ENCODE measurements around the gene PIEZO1. TPM values are rescaled to one million over a fixed set of nuclear protein-coding genes. Genes with fewer than 3 reads are reported as not detected.

The PIEZO1 gene
- total RNA-seq, 1 experiment from 2014 or later: 71.1 TPM

- Histone ChIP-seq H3K27ac (ENCODE audit: insufficient read length, low read depth, low read length) (no peak overlapping the region), H2BK20ac (ENCODE audit: low read depth, low read length, poor library complexity, severe bottlenecking) (no peak overlapping the region), H3K9ac (ENCODE audit: extremely low read depth, insufficient read length, low read length) (no peak overlapping the region), H3K9me3 (ENCODE audit: control insufficient read depth, low read depth, low read length) (no peaks in the 10 kb centered on the region), H2BK15ac (ENCODE audit: low read depth, low read length) (no peak overlapping the region), H3K56ac (ENCODE audit: insufficient read length, low read depth, low read length) (no peak overlapping the region), H4K8ac (replicated peaks; ENCODE audit: insufficient read length, low read depth, low read length) (no peak overlapping the region), H2BK5ac (ENCODE audit: insufficient read length, low read length) (no peak overlapping the region), H2BK120ac (ENCODE audit: low read depth, low read length, poor library complexity, severe bottlenecking) (no peak overlapping the region), H3K23ac (ENCODE audit: insufficient read length, low read depth, low read length) (no peak overlapping the region), H3K79me2 (ENCODE audit: insufficient read depth, low read length) (no peaks in the 10 kb centered on the region), H3K23me2 (ENCODE audit: insufficient read length, low read depth, low read length, poor library complexity, severe bottlenecking) (peaks cover 12% of the 10 kb centered on the region), H2AK5ac (ENCODE audit: insufficient read length, low read length) (no peak overlapping the region), H3K4ac (ENCODE audit: low read depth, low read length) (no peak overlapping the region), H4K91ac (ENCODE audit: insufficient read length, low read depth, low read length) (no peak overlapping the region), H4K20me1 (ENCODE audit: control insufficient read depth, insufficient read depth, insufficient read length) (no peaks in the 10 kb centered on the region), H3K27me3 (ENCODE audit: insufficient read depth, low read length) (no peaks in the 10 kb centered on the region; the same call in 1 of the 2 replicates), H4K5ac (ENCODE audit: insufficient read length, low read depth, low read length) (no peak overlapping the region), H3K4me1 (ENCODE audit: insufficient read depth, low read length) (no peaks in the 10 kb centered on the region), H3T11ph (ENCODE audit: low read length) (no peak overlapping the region), H2BK12ac (ENCODE audit: insufficient read length, low read depth, low read length) (no peak overlapping the region), H3K14ac (ENCODE audit: insufficient read depth, low read length) (no peak overlapping the region), H3K79me1 (ENCODE audit: insufficient read depth, low read depth, low read length, poor library complexity, severe bottlenecking) (no peaks in the 10 kb centered on the region), H3K18ac (ENCODE audit: insufficient read length, low read depth, low read length) (no peak overlapping the region), H3K4me2 (ENCODE audit: insufficient read depth, insufficient read length, low read length) (no peak overlapping the region), H2AFZ (ENCODE audit: low read length) (no peak overlapping the region)
- no peak for TF ChIP-seq CTCF (conservative IDR thresholded peaks at IDR 0.05)
- Mint-ChIP-seq H3K9me3 (no peaks in the 10 kb centered on the region), H3K4me3 (no peak overlapping the region; a peak in 1 of 5 replicates), H3K27me3 (ENCODE audit: low read depth) (peaks cover 38% of the 10 kb centered on the region), H3K27ac (no peak overlapping the region), H3K36me3 (ENCODE audit: insufficient read depth in 1 of 3, low read depth in 3 of 3) (no peaks in the 10 kb centered on the region), H3K4me1 (peaks cover 19 to 26% of the 10 kb centered on the region in 2 experiments)
- DNase-seq: no peak
- no CpG with 5 or more reads among the region's 28 CpGs for WGBS (ENCODE audit: extremely low coverage, insufficient read length, low lambda C conversion rate)
These were observed 96.8 kb downstream of the PIEZO1 start for GRCh38 chr16:88688013-88688778.
